K562 (cell line): ENCODE results near the gene WWOX. TPM values are rescaled to one million over a fixed set of nuclear protein-coding genes. Genes with fewer than 3 reads are reported as not detected.
A peak's percentile ranks its signal among the peaks of the same experiment; 100 is the strongest.

Experiments used
- ATF4 ChIP-seq: fragments of 450-650 bp; formaldehyde crosslinking; IDR thresholded peaks from 2 replicates; pipeline ENCODE4 v1.4.0; 2022; ENCODE audit warnings: mild to moderate bottlenecking, moderate library complexity
- ATF7 ChIP-seq: fragments of 450-650 bp; IDR thresholded peaks from 2 replicates; pipeline ENCODE4 v1.7.1; 2014; ENCODE audit warnings: mild to moderate bottlenecking, moderate library complexity
- CCNT2 ChIP-seq: IDR thresholded peaks from 2 replicates; pipeline ENCODE4 v1.6.1; 2011; ENCODE audit warnings: borderline replicate concordance, low read depth, mild to moderate bottlenecking, moderate library complexity, mixed read lengths, low read length; ENCODE audit not compliant: insufficient read length; ENCODE audit errors: extremely low read depth
- CHD1 ChIP-seq: fragments of 200-600 bp; sonication (generic); IDR thresholded peaks from one replicate; pipeline ENCODE4 v1.6.1; 2012; ENCODE audit warnings: mild to moderate bottlenecking, moderate library complexity, low read length, inconsistent platforms
- FOXM1 ChIP-seq, 2 experiments: fragments of 450-650 bp in 1 of 2; sonication (generic) in 1 of 2; formaldehyde crosslinking in 1 of 2; IDR thresholded peaks; 2 replicates each; pipeline versions ENCODE4 v1.6.1 to v1.9.0; 2017 to 2022; ENCODE audit warnings: low read depth in 2 of 2, mild to moderate bottlenecking in 2 of 2, missing genetic modification reagents in 1 of 2, moderate library complexity in 1 of 2
- KDM5B ChIP-seq: fragments of 200-600 bp; sonication (generic); IDR thresholded peaks from 2 replicates; pipeline ENCODE4 v1.6.1; 2012; ENCODE audit warnings: low read depth, mild to moderate bottlenecking, moderate library complexity, low read length, control low read depth, inconsistent platforms; ENCODE audit not compliant: insufficient replicate concordance
- NR2C1 ChIP-seq, 2 experiments: fragments of 450-650 bp; IDR thresholded peaks; 2 replicates each; pipeline ENCODE4 v1.6.1; 2017; ENCODE audit warnings: mild to moderate bottlenecking in 2 of 2, antibody characterized with exemption in 1 of 2, inconsistent platforms in 1 of 2, missing compliant biosample characterization in 1 of 2, missing genetic modification characterization in 1 of 2
- NR3C1 ChIP-seq: sonication (generic); formaldehyde crosslinking; IDR thresholded peaks from 2 replicates; pipeline ENCODE4 v1.8.1; 2022; ENCODE audit warnings: missing genetic modification reagents
- PRPF4 ChIP-seq: fragments of 200-400 bp; formaldehyde crosslinking; IDR thresholded peaks from one replicate; pipeline ENCODE4 v1.6.1; 2017; ENCODE audit warnings: low read length, low read depth, mild to moderate bottlenecking; ENCODE audit not compliant: insufficient read depth, poor library complexity, severe bottlenecking
- SOX6 ChIP-seq: fragments of 450-650 bp; IDR thresholded peaks from 2 replicates; pipeline ENCODE4 v1.6.1; 2014; ENCODE audit warnings: mild to moderate bottlenecking
- SREBF2 ChIP-seq: sonication (generic); formaldehyde crosslinking; IDR thresholded peaks from 2 replicates; pipeline ENCODE4 v1.4.0; 2020; ENCODE audit warnings: mild to moderate bottlenecking, missing genetic modification reagents
- STAT5A ChIP-seq: IDR thresholded peaks from 2 replicates; pipeline ENCODE4 v1.6.1; 2012; ENCODE audit warnings: low read length, inconsistent platforms, borderline replicate concordance
- STAT5B ChIP-seq: fragments of 250-450 bp; sonication (Bioruptor Pico); IDR thresholded peaks from 2 replicates; pipeline ENCODE4 v1.8.0; 2021; ENCODE audit warnings: mild to moderate bottlenecking, inconsistent platforms
- TARDBP ChIP-seq: fragments of 450-650 bp; IDR thresholded peaks from 2 replicates; pipeline ENCODE4 v1.6.1; 2016
- TRIM24 ChIP-seq, 2 experiments: fragments of 450-650 bp; IDR thresholded peaks; 2 replicates each; pipeline ENCODE4 v1.6.1; 2016
- ZBTB11 ChIP-seq, 3 experiments: fragments of 200-800 bp in 1 of 3; fragments of 250-450 bp in 1 of 3; fragments of 450-650 bp in 1 of 3; sonication (Bioruptor Pico) in 1 of 3; sonication (Bioruptor generic) in 1 of 3; formaldehyde crosslinking in 1 of 3; IDR thresholded peaks; 2 replicates each; pipeline versions ENCODE4 v1.6.1 to v1.8.0; 2016 to 2022; ENCODE audit warnings: mild to moderate bottlenecking in 2 of 3, missing genetic modification characterization in 2 of 3, missing compliant biosample characterization in 1 of 3, moderate library complexity in 1 of 3
- ZNF695 ChIP-seq: fragments of 450-650 bp; formaldehyde crosslinking; IDR thresholded peaks from 2 replicates; pipeline ENCODE4 v1.4.0; 2020; ENCODE audit warnings: mild to moderate bottlenecking, moderate library complexity
- polyA plus RNA-seq, 8 experiments: library from polyadenylated mRNA; depleted of rRNA in 4 of 8; stranded (reverse) in 5 of 8; unstranded in 3 of 8; fragments of >200 nt; fragmentation: Nextera tagmentation in 2 of 8; fragmentation: Illumina TruSeq in 1 of 8; extraction: Ambion mirVana in 2 of 8; extraction: Trizol in 1 of 8; gene quantifications; 2 replicates each; pipeline versions ENCODE4 v1.2.1 to v1.2.3, GENCODE V29; 2011 to 2014; ENCODE audit warnings: inconsistent platforms in 1 of 8, missing spikeins in 1 of 8
- total RNA-seq, 7 experiments: library from RNA; depleted of rRNA in 6 of 7; stranded (reverse); fragments of >200 nt in 6 of 7; fragmentation: Illumina TruSeq in 2 of 7; extraction: Trizol in 2 of 7; gene quantifications; 2 replicates each; pipeline versions ENCODE4 v1.2.1 to v1.2.3, GENCODE V29; 2011 to 2021; ENCODE audit warnings: low replicate concordance in 1 of 7

WWOX gene
- total and polyA plus RNA-seq, 9 of the 15 experiments (the other 6 are each of a cell fraction or from before 2014, with no cell fraction given), result 1.6 to 22.7 (median 8.1) TPM

GRCh38 chr16:78099271-78100111, at the start of gene WWOX (continued):
- TF ChIP-seq TRIM24 (IDR thresholded peaks at IDR 0.05) (peak in 1 of 2 experiments; percentile 25; a peak in 1 of 4 replicates), KDM5B (peak; percentile 57), SOX6 (peak; percentile 73; the same call in 1 of the 2 replicates), SREBF2 (CRISPR knock-in tag) (peak; percentile 81; the same call in 1 of the 2 replicates), PRPF4 (no peak), FOXM1 (IDR thresholded peaks at IDR 0.05; ENCODE audit: low read depth) (peak; percentile 76), FOXM1 (CRISPR knock-in tag; IDR thresholded peaks at IDR 0.05; ENCODE audit: low read depth) (peak; percentile 79; the same call in 1 of the 2 replicates), ZNF695 (CRISPR knock-in tag) (no peak), NR2C1 (IDR thresholded peaks at IDR 0.05) (peak; percentile 62; the same call in 1 of the 2 replicates), NR2C1 (tag; IDR thresholded peaks at IDR 0.05) (peak; percentile 65), CHD1 (no peak), TARDBP (peak; percentile 77), STAT5B (CRISPR knock-in tag) (no peak), CCNT2 (peak; percentile 75), ATF7 (peak; percentile 89), NR3C1 (no peak), STAT5A (no peak), ATF4 (CRISPR knock-in tag) (no peak), ZBTB11 (CRISPR knock-in tag; IDR thresholded peaks at IDR 0.05) (no peak; a peak in 1 of 6 replicates)
